T-helper 22 cell (primary cell): ENCODE measurements around the gene TERB2.
"Not testable (repeated sequence)": the region's sequence is repeated elsewhere in the genome, so short reads cannot be mapped to it uniquely, and the experiment has no call there.

Source experiments
- DNase-seq: peaks from one replicate; pipeline ENCODE4 v3.0.0-alpha.2; 2020; ENCODE audit warnings: low read depth

The TERB2 gene, protein sequence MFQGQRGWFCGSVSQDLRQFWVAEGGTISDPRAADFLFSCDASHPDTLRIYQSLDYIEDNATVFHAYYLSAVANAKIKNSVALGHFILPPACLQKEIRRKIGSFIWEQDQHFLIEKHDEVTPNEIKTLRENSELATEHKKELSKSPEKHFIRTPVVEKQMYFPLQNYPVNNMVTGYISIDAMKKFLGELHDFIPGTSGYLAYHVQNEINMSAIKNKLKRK

DNA sequence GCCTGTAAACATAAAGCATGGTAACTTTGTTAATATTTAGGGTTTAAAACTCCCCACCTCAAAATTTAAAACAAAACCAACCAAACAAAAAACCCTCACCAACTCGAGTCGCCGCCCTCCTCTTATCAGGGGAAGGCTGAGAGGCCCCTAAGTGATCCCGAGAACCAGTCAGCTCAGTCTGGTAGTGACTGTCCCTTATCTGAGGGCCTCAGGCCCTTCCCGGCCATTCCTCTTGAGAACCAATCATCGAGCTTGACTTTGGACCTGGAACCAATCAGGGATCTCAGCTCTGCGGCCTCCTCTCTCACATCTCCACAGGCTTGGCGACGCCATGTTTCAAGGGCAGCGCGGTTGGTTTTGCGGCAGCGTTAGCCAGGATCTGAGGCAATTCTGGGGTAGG lies at the start of gene TERB2:
TERB2 (plus strand) TSS at position 300 of the 400 bp plus-strand sequence; CDS start at position 332, 32 bp downstream.
- DNase-seq: no peak

DNA sequence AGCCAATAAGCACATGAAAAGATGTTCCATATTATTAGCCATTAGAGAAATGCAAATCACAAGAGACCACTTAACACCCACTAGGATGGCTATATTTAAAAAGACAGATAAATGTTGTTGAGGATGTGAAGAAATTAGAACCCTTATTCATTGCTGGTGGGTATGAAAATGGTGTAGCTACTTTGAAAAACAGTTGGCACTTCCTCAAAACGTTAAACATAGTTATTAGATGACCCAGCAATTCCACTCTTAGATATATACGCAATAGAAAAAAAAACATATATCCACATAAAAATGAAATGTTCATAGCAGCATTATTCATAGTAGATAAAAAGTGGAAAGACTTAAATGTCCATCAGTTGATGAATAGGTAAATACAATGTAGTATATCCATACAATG lies 47.1 kb upstream of the TERB2 start:
- no peak for DNase-seq

DNA sequence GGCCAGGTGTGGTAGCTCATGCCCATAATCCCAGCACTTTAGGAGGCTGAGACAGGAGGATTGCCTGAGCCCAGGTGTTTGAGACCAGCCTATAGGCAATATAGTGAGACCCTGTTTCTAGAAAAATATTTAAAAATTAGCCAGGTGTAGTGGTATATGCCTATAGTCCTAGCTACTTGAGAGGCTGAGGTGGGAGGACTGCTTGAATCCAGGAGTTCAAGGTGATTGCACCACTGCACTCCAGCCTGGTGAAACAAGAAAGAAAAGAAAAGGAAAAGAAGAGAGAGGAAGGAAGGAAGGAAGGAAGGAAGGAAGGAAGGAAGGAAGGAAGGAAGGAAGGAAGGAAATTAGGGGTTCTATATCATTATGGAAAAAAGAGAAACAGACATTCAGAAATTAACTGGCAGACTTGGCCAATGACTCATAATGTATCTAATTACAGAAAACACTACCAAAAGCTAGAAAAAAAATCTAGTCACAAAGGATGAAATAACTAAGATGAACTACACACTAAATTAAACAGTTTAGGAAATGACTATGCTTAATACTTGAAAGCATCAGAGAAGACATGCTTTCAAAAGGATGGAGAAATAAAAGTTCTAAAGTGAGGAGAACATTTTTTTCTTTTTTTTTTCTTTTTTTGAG lies 45.4 kb upstream of the TERB2 start:
- no peak for DNase-seq

DNA sequence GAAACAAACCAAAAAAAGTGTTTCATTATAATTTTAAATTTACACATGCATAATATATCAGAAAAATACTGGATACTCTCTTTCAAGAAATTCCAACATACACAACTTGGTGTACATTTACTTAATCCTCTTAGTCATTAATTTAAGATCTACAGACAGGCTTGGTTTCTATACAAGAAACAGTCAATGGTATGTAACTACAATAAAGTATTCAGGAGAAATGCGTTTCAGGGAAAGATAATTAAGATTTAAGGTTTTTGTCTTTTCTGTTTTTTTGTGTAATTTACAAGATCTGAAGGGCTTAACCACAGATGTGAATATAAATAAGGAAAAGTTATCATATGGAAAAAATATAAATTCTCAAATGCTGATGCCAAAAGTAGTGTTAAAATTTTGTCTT lies 44.3 kb upstream of the TERB2 start:
- DNase-seq: not testable (repeated sequence)

DNA sequence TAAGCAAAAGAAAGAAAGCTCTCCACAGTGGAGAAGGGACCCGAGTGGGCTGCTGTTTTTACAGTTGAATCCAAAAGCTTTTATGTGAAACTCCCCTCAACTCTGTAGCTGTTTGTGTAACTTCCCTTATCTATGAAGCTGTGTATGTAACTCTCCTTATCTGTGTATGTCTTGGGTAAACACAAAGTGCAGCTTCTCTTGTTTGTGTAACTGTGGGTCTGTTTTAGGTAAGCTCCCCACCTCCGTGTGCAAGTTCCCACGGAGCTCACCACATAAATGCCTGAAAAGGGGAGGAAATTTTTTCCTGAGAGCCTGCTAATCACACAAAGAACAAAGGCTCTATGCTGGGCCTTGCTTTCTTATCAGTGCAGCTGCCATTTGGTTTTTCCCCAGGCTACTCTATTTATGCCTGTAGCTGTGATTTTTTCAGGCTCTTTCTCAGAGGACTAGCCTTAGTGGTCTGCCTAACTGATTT lies 43.5 kb upstream of the TERB2 start:
- not testable (repeated sequence) for DNase-seq

DNA sequence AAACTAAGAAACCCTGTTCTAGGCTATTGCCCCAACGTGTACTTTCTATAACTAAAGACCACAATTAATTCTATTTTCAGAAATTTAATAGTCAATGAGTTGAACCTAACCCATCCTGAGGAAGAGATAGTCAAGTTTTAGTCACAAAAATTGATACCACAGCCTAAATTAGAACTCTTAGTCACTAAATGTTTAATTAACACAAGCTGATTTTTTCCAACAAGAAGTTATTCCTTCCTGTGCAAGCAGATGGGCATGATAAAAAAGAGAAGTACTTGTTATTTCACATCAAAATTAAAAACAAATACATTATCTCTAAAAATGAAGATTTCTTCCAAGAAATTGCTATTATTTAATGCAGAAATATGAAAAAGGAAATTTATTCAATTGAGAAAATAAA lies 38.4 kb upstream of the TERB2 start:
- no peak for DNase-seq

DNA sequence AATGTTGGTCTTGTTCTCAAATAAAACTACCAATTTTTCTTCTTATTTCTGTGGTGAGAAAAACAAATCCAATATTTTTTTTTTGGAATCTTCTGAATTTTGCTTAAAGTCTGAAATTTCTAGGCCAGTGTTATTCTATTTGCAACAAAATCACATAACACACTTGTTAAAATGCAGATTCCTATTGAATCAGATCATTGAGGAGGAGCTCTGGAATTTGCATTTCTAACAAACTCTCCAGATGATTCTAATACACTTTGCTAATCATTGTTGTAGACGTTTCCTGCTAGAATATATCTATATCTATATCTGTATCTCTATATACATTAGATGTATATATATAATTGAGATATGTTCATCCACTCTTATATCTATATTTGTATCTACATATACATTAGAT lies 27.8 kb upstream of the TERB2 start:
- not testable (repeated sequence) for DNase-seq

DNA sequence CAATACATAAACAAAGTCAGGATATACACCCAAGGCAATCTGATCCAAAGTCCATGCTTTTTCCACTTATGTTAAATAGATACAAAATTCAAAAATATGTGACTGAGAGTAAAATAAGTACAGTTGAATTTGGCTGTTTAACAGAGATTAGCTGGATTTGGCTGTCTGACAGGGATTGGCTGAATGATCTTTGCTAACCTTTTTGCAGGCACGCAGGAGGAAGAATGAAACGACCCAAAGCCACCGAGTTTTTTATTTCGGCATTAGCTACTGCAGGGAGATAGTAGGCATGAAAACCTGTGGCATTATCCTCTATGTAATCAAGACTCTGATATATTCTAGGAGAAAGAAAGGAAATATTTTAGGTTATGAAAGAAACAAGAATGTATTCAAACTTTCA lies 26.2 kb upstream of the TERB2 start:
- not testable (repeated sequence) for DNase-seq

DNA sequence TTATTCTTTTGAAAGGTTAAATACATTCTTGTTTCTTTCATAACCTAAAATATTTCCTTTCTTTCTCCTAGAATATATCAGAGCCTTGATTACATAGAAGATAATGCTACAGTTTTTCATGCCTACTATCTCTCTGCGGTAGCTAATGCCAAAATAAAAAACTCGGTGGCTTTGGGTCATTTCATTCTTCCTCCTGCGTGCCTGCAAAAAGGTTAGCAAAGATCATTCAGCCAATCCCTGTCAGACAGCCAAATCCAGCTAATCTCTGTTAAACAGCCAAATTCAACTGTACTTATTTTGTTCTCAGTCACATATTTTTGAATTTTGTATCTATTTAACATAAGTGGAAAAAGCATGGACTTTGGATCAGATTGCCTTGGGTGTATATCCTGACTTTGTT lies 1.8 kb downstream of the TERB2 start:
- not testable (repeated sequence) for DNase-seq

DNA sequence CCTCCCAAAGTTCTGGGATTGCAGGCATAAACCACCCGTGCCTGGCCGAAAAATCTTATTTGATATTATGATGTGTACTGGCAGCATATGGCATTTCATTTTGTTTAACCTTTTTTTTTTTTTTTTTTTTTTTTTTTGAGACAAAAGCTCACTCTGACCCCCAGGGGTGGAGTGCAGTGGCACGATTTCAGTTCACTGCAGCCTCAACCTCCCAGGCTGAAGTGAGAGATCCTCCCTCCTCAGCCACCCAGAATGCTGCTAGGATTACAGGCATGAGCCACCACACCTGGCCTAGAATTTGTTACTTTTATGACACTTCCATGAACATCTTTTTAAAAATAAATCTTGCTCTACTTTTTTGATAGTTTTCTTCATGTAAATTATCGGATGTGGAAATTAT lies 12.0 kb downstream of the TERB2 start:
- no peak for DNase-seq

DNA sequence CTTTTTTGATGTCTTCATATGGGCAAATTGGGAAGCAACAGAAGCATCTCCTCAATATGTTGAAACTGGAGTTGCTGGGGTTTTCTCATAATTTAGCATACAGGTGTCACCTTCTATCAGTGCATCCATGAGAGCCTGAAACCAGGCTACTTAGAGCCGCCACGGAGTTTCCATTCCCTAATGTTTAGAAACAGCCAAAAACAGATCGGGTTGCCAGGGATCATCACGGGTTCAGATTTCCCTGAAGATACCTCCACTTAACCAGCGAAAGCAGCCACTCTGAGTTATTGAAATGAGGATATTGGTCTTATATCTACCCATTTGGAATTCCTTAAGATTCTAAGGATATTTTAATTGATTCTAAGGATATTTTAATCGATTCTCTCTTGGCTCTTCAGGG lies 14.5 kb downstream of the TERB2 start:
- no peak for DNase-seq

DNA sequence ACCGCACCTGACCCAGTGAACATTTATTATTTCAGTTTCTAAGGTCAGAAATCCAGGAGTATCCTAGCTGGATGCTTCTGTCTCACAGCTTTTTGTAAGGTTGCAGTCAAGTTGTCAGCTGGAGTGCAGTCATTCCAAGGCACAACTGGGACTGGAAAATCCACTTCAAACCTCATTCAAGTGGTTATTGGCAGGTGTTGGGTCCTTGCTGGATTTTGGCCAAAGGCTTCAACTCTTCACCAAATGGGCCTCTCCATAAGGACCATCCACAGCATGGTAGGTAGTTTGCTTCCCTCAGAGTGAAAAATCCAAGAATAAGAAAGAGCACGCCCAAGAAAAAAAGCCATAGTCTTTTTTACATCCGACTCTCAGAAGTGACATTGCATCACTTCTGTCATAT lies 19.7 kb downstream of the TERB2 start:
- not testable (repeated sequence) for DNase-seq

DNA sequence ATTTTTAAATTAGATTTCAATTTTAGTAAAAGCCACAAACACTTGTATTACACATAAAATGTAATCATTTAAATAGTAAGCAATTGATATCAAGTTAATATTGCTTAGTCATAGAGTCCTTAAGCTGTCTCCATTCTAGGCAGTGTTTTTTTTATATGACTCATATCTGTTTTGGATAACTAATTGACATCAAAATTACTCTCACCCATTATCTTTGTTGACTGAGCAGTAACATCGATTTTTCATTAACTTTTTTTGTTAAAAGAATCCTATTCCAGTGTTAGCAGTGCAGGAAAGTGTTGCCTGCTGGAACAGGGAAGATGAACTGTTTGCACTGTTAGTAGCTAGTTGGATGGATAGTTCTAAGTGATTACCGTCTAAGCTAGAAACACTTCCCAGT lies 21.3 kb downstream of the TERB2 start:
- DNase-seq: not testable (repeated sequence)

DNA sequence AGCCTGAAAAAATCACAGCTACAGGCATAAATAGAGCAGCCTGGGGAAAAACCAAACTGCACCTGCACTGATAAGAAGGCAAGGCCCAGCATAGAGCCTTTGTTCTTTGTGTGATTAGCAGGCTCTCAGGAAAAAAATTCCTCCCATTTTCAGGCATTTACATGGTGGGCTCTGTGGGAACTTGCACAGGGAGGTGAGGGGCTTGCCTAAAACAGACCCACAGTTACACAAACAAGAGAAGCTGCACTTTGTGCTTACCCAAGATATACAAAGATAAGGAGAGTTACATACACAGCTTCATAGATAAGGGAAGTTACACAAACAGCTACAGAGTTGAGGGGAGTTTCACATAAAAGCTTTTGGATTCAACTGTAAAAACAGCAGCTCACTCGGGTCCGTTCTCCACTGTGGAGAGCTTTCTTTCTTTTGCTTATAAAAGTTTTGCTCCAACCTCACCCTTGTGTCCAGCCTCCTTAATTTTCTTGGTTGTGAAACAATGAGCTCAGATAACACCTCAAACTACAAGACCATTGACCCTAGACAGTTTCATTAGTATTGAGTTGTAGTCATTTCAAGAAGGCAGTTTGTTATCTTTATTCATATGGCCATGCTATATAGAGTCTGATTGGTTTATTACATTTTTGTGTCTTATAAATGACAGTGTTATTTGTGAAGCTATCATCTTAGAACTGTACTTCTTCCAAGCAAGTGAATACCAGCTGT lies 23.3 kb downstream of the TERB2 start:
- DNase-seq: not testable (repeated sequence)

DNA sequence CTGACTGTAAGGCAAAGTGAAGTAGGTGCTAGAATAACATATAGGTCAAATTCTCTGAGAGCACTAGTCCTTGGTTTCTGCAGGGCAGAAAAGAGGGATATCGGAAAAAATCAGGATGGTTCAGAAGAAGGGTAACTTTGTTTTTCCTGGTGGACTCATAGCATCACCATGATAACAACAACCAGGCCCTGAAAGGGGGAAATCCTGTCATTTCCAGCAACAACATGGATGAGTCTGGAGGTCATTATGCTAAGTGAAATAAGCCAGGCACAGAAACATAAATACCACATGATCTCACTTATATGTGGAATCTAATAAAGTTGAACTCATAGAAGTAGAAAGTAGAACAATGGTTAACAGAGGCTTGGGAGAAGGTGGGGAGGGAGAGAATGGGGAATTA lies 27.7 kb downstream of the TERB2 start:
- DNase-seq: not testable (repeated sequence)

DNA sequence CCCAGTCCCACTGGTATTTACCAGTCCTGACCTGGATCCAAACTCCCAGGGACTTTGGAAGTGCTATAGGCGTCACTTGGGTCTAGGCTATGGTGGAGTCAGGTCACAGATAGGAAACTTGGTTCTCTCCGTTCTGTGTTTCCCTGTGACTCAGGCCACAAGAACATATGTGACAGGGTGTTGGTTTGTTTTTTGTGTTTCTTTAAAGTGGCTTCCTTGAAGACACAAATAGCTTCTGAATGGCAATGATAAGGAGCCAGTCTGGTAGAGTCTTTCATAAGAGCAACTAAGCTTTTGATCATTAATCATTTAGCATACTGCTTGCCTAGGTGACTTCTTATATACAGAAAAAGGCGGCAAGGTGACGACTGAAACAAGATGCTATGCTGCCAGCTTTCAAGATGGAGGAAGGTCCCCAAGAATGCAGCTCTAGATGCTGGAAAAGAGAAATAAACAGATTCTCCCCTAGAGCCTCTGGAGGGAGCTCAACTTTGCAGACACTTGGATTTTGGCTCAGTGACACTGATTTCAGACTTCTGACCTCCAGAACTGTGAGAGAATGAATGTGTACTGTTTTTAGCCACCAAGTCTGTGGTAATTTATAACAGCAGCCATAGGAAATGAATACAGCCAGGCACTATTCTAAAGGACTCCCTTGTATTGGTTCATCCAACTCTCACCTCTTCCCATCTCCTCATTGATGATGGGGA lies 30.0 kb downstream of the TERB2 start:
- not testable (repeated sequence) for DNase-seq

DNA sequence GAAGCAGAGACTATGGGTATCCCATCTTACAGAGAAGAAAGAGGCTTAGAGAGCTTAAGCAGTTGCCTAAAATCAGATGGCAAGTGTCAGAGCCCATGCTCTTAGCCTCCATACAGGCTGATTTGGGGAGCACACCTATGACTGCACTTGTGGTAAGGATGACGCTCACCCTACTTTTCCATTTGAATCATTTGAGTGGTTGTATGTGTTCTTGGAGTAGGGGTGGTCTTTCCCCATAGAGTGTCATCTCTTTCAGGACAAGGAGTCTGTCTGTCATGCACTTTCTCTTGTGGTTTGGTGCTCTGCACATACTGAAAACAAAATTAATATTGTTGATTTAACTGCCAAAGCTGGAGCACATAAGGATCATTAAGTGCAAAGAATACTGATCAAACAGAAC lies 31.2 kb downstream of the TERB2 start:
- not testable (repeated sequence) for DNase-seq

DNA sequence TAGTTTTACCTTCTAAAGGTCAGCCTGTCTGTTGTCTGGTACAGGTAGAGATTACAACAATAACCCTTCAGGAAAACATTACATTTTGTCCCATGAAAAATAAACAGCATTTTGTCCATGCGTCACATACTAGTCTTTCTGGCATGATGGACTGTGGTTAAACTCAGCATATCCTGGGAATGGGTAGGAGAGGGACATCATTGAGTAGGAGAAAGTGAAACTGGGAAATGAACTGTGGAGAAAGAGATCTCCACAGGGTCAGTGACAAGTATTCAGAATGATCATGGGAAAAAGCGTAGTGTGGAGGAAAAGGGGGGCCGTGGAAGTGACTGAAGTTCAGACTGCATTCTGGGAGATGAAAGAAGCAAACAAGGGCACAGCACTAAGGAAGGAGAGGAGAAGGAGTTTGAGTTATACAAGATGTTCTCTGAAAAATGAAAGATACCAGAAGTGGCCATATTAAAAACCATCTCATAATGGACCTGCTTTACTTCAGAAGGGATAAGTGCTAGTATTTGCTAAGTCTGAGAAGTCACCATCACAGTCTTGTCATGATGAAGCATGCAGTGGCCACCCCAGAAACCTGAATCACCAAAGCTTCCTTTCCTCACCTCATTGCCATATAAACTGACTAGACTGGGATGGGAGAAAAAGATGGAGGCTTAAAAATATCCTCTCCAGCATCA lies 31.8 kb downstream of the TERB2 start:
- not testable (repeated sequence) for DNase-seq

DNA sequence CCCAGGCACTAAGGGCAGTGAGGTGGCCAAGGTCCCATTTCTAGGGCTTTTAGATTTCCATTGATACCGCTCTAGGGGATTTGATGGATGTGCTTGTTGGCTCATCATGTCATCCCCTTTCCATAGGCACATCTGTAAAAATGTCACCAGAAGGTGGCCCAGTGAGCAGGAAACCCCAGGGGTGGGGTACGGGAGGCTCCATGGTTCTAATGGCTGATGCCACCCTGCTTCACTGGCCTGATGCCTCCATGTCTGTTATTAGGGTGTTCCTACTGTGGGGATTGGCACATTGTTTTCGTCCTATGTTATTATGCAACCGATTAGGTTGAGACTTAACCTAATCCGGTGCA lies 32.4 kb downstream of the TERB2 start:
- DNase-seq: not testable (repeated sequence)

DNA sequence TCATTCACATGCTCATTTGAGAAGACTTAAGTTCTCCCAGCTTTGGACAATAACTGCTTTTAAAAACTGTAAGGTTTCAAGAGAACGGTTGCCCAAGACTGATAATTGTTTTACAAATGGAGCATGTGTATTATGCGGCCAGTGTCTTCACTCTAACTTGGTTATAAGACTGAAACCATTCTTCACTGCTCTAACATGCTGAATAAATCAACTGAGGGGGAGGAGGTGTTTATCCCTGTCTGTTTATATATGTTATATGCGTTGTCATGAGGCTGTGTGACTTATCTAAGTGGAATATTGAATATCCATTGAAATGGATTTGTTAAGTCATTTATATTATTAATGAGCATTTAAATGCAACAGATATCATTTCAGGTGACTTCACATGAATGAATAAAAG lies 41.1 kb downstream of the TERB2 start:
- not testable (repeated sequence) for DNase-seq

DNA sequence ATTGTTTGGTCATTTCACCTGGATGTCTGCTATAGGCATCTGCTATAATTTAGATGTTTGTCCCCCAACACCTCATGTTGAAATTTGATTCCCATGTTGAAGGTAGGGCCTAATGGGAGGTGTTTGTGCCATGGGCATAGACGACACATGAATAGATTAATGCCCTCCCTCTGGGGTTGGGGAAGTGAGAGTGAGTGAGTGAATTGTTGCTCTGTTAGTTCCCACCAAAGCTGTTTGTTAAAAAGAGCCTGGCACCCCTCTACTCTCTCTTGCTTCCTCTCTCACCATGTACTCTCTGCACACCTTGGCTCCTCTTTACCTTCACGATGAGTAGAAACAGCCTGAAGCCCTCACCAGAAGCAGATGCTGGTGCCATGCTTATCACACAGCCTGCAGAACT lies 42.6 kb downstream of the TERB2 start:
- DNase-seq: no peak

DNA sequence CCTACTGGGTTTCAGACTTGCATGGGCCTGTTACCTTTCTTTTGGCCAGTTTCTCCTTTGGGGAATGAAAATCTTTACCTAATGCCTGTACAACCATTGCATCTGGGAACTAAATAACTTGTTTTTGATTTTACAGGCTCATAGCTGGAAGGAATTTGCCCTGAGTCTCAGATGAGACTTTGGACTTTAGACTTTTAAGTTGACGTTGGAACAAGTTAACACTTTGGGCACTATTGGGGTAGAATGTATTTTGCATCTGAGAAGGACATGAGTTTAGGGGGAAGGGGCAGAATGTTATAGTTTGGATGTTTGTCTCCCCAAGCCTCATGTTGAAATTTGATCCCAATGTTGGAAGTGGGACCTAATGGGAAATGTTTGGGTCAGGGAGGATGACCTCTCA lies 44.7 kb downstream of the TERB2 start:
- DNase-seq: not testable (repeated sequence)
